ENCODE measurements around the gene TAF7L. TPM values are rescaled to one million over a fixed set of nuclear protein-coding genes. Genes with fewer than 3 reads are reported as not detected.

Gene TAF7L, protein sequence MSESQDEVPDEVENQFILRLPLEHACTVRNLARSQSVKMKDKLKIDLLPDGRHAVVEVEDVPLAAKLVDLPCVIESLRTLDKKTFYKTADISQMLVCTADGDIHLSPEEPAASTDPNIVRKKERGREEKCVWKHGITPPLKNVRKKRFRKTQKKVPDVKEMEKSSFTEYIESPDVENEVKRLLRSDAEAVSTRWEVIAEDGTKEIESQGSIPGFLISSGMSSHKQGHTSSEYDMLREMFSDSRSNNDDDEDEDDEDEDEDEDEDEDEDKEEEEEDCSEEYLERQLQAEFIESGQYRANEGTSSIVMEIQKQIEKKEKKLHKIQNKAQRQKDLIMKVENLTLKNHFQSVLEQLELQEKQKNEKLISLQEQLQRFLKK
- total RNA-seq (2016; rRNA removed; fragmentation: Illumina TruSeq; extraction: Trizol): not detected in 2 replicates
- not detected in 2 replicates for total RNA-seq (2016; cell fraction: cytosol; rRNA removed; fragmentation: Illumina TruSeq; extraction: Trizol; ENCODE audit: low read depth)
- total RNA-seq (2016; cell fraction: insoluble cytoplasmic fraction; rRNA removed; fragmentation: Illumina TruSeq; extraction: Trizol): not detected in 2 replicates
- total RNA-seq (2016; cell fraction: membrane; rRNA removed; fragmentation: Illumina TruSeq; extraction: Trizol): not detected in 2 replicates
- not detected in 2 replicates for total RNA-seq (2016; cell fraction: nucleus; rRNA removed; fragmentation: Illumina TruSeq; extraction: Trizol)
- 0.05 TPM in 1 of 2 replicates, not detected in the other for polyA plus RNA-seq (2011; rRNA removed)
- not detected in 2 replicates for polyA plus RNA-seq (2011; cell fraction: cytosol; rRNA removed)
- not detected in 2 replicates for polyA plus RNA-seq (2011; cell fraction: nucleus; rRNA removed)
- polyA plus RNA-seq (2012): not detected in 2 replicates
- not detected in 2 replicates for polyA plus RNA-seq (2016; cell fraction: cytosol; fragmentation: Illumina TruSeq; extraction: Trizol; ENCODE audit: low read depth)
- not detected in 2 replicates for polyA plus RNA-seq (2016; cell fraction: insoluble cytoplasmic fraction; fragmentation: Illumina TruSeq; extraction: Trizol; ENCODE audit: low read depth)
- polyA plus RNA-seq (2016; cell fraction: membrane; fragmentation: Illumina TruSeq; extraction: Trizol; ENCODE audit: low read depth): not detected in 2 replicates
- not detected in 2 replicates for polyA plus RNA-seq (2016; cell fraction: nucleus; fragmentation: Illumina TruSeq; extraction: Trizol; ENCODE audit: insufficient read depth, low read depth)
- not detected in 2 replicates for polyA minus RNA-seq (2011; rRNA and poly(A)+ RNA removed; ENCODE audit: low replicate concordance)
- not detected in 2 replicates for polyA minus RNA-seq (2011; cell fraction: cytosol; rRNA and poly(A)+ RNA removed)
- not detected in 2 replicates for polyA minus RNA-seq (2011; cell fraction: nucleus; rRNA and poly(A)+ RNA removed)
- percentile 5 among the genes with signal in this experiment for Bru-seq, nascent RNA
- BruChase-seq, experiment 1, labeled RNA remaining after a 6-hour chase: percentile 20 among the genes with signal in this experiment
- BruChase-seq, experiment 2, labeled RNA remaining after a 2-hour chase: percentile 22 among the genes with signal in this experiment
- long read RNA-seq, experiment 1: 0 reads
- long read RNA-seq, experiment 2: 0 reads

DNA sequence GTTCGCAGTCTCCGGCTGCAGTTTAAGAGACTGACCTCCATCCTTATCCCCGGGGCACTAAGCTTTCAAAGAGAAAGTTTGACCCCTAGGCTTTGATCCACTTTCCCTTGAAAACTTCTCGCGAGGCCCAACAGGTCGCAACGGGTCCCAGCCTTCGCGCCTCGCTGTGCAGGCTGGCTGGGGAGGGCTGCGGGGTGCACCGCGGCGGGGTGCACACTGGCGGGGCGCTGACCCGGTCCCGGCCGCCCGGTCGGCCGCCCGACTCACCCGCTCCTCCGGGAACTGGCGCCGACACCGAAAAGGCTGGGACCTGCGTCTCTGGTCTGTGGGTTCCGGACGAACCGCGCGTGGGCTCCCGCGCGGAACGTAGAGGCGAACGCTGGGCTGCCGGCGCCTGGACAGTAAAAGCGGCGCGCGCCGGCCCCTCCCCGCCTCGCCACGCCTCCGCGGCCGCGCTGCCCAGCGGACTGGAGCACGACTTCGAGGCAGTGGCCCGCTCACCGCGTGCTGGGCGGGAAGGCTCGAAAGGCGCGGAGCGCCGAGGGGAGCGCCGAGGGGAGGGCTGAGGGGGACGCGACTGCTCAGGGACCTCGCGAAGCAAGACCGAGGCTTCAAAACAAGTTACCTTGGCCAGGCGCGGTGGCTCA lies at the start of gene TAF7L:
TAF7L (minus strand) TSS at position 378 of the 647 bp plus-strand sequence. CDS start 3,791 bp downstream, outside the sequence.
- ATAC-seq (no peak), FAIRE-seq (no peak), DNase-seq (ENCODE audit: low spot score) (no peak)
- WGBS (ENCODE audit: low lambda C conversion rate): 97% methylated on average over 31 of the region's 75 CpGs
- no peaks in the 10 kb centered on the region for H3K4me1 ChIP-seq (ENCODE audit: insufficient read depth, low read length)
- no peak within 1 kb of the TSS for H3K4me3 ChIP-seq (replicated peaks in 1 of 3; ENCODE audit: insufficient read depth in 1 of 3, low read depth in 2 of 3, low read length in 3 of 3)
- POLR2A ChIA-PET: no interaction called here
- CTCF ChIA-PET (ENCODE audit: low intra/inter-chr PET ratio, low total read pairs): no interaction called here
- no peaks in the 10 kb centered on the region for H3K36me3 ChIP-seq (replicated peaks in 1 of 2; ENCODE audit: control insufficient read depth in 1 of 2, insufficient read depth in 2 of 2, low read length in 2 of 2)
- no peak within 1 kb of the TSS for H3K4me2 ChIP-seq (ENCODE audit: low read depth, low read length)
- TF ChIP-seq HMG20B (CRISPR knock-in tag; conservative IDR thresholded peaks at IDR 0.05): no peak
- TF ChIP-seq, protein P1, sequence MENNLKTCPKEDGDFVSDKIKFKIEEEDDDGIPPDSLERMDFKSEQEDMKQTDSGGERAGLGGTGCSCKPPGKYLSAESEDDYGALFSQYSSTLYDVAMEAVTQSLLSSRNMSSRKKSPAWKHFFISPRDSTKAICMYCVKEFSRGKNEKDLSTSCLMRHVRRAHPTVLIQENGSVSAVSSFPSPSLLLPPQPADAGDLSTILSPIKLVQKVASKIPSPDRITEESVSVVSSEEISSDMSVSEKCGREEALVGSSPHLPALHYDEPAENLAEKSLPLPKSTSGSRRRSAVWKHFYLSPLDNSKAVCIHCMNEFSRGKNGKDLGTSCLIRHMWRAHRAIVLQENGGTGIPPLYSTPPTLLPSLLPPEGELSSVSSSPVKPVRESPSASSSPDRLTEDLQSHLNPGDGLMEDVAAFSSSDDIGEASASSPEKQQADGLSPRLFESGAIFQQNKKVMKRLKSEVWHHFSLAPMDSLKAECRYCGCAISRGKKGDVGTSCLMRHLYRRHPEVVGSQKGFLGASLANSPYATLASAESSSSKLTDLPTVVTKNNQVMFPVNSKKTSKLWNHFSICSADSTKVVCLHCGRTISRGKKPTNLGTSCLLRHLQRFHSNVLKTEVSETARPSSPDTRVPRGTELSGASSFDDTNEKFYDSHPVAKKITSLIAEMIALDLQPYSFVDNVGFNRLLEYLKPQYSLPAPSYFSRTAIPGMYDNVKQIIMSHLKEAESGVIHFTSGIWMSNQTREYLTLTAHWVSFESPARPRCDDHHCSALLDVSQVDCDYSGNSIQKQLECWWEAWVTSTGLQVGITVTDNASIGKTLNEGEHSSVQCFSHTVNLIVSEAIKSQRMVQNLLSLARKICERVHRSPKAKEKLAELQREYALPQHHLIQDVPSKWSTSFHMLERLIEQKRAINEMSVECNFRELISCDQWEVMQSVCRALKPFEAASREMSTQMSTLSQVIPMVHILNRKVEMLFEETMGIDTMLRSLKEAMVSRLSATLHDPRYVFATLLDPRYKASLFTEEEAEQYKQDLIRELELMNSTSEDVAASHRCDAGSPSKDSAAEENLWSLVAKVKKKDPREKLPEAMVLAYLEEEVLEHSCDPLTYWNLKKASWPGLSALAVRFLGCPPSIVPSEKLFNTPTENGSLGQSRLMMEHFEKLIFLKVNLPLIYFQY (CRISPR knock-in tag; IDR thresholded peaks at IDR 0.05; ENCODE audit: borderline replicate concordance): no peak
- no peak within 1 kb of the TSS for H2AFZ ChIP-seq (ENCODE audit: low read length)
- BruUV-seq (replicated peaks): no TSS peak
- in situ Hi-C loops (cut with HindIII; ENCODE audit: extremely low pct_ligation_motif_present, low pct_unique_long_range_greater_than_20kb): no loop called here
- intact Hi-C loops (cut with micrococcal nuclease; ENCODE audit: unreplicated experiment): loop anchor here (10.0 kb wide), 1 partner anchor 396 kb away; no protein-coding TSS in a partner anchor
- H3K27ac ChIP-seq (ENCODE audit: extremely low read length, insufficient read depth, low read length): no peak within 1 kb of the TSS
- H3K27me3 ChIP-seq (ENCODE audit: control insufficient read depth in 1 of 2, insufficient read depth in 2 of 2, low read length in 2 of 2): no peaks in the 10 kb centered on the region
- no peaks in the 10 kb centered on the region for H4K20me1 ChIP-seq (ENCODE audit: insufficient read depth, low read length)
- no peak within 1 kb of the TSS for H3K9ac ChIP-seq (ENCODE audit: insufficient read depth, low read depth, low read length)
- no peaks in the 10 kb centered on the region for H3K9me3 ChIP-seq (ENCODE audit: low read length)
- H3K79me2 ChIP-seq (ENCODE audit: insufficient read depth, low read length): no peaks in the 10 kb centered on the region

Data from HepG2 (cell line).